ENCODE results near the gene C16orf46.

DNA sequence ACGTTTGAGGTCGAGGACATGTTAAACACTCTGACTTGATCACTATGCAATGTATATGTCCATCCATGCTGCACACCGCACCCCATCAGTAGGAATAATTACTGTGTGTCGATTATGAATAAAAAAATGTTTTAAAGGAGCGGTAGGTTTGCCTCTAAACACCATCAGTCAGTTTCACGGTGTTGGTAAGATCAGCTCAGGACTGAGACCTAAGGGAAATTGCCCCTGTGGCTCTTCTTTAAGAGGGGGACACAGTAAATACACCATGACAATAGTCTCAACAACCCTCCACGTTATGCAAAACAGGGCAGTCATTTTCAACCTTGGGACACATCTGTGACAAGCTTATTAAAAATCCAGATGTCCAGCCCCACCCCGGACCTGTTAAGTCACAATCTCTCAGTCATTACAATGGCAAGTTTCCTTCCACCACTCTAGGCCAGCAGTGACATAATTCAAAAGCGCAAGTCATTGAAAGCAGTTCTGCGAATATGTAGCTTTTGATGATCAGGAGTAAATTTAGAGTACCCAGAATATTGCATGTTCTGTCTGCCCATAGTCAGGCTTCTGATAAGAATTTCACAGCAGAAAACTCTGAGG is 40.2 kb downstream of the C16orf46 start:
- TF ChIP-seq POLR2A (IDR thresholded peaks at IDR 0.05; ENCODE audit: insufficient read depth in 1 of 2, low read depth in 2 of 2, low read length in 2 of 2), result no peak
- no peak for TF ChIP-seq ZNF10 (CRISPR knock-in tag; IDR thresholded peaks at IDR 0.05; ENCODE audit: borderline replicate concordance, low read depth)
- TF ChIP-seq, protein P1, sequence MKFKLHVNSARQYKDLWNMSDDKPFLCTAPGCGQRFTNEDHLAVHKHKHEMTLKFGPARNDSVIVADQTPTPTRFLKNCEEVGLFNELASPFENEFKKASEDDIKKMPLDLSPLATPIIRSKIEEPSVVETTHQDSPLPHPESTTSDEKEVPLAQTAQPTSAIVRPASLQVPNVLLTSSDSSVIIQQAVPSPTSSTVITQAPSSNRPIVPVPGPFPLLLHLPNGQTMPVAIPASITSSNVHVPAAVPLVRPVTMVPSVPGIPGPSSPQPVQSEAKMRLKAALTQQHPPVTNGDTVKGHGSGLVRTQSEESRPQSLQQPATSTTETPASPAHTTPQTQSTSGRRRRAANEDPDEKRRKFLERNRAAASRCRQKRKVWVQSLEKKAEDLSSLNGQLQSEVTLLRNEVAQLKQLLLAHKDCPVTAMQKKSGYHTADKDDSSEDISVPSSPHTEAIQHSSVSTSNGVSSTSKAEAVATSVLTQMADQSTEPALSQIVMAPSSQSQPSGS (CRISPR knock-in tag; IDR thresholded peaks at IDR 0.05), result no peak
- TF ChIP-seq NFYB (CRISPR knock-in tag; IDR thresholded peaks at IDR 0.05), result no peak
- TF ChIP-seq, protein P2, sequence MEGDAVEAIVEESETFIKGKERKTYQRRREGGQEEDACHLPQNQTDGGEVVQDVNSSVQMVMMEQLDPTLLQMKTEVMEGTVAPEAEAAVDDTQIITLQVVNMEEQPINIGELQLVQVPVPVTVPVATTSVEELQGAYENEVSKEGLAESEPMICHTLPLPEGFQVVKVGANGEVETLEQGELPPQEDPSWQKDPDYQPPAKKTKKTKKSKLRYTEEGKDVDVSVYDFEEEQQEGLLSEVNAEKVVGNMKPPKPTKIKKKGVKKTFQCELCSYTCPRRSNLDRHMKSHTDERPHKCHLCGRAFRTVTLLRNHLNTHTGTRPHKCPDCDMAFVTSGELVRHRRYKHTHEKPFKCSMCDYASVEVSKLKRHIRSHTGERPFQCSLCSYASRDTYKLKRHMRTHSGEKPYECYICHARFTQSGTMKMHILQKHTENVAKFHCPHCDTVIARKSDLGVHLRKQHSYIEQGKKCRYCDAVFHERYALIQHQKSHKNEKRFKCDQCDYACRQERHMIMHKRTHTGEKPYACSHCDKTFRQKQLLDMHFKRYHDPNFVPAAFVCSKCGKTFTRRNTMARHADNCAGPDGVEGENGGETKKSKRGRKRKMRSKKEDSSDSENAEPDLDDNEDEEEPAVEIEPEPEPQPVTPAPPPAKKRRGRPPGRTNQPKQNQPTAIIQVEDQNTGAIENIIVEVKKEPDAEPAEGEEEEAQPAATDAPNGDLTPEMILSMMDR (CRISPR knock-in tag; IDR thresholded peaks at IDR 0.05), result no peak
- TF ChIP-seq, protein P3, sequence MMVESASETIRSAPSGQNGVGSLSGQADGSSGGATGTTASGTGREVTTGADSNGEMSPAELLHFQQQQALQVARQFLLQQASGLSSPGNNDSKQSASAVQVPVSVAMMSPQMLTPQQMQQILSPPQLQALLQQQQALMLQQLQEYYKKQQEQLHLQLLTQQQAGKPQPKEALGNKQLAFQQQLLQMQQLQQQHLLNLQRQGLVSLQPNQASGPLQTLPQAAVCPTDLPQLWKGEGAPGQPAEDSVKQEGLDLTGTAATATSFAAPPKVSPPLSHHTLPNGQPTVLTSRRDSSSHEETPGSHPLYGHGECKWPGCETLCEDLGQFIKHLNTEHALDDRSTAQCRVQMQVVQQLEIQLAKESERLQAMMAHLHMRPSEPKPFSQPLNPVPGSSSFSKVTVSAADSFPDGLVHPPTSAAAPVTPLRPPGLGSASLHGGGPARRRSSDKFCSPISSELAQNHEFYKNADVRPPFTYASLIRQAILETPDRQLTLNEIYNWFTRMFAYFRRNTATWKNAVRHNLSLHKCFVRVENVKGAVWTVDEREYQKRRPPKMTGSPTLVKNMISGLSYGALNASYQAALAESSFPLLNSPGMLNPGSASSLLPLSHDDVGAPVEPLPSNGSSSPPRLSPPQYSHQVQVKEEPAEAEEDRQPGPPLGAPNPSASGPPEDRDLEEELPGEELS (CRISPR knock-in tag; IDR thresholded peaks at IDR 0.05), result no peak

Data from HepG2 (cell line).